Liver (tissue), 9 donors: ENCODE results near the gene CFAP299. TPM values are rescaled to one million over a fixed set of nuclear protein-coding genes. Genes with fewer than 3 reads are reported as not detected.

Experiments used
- DNase-seq: peaks from one replicate; pipeline ENCODE4 v3.0.0-alpha.2; 2017; ENCODE audit warnings: low spot score
- H3K27ac ChIP-seq, 2 donors: one replicate each; pipeline ENCODE4 v1.7.0; 2013; ENCODE audit warnings: inconsistent platforms in 2 of 2, low read length in 2 of 2, control low read depth in 1 of 2, low read depth in 1 of 2, mild to moderate bottlenecking in 1 of 2
- H3K27me3 ChIP-seq, 4 donors: one replicate each; pipeline versions ENCODE4 v1.6.1 to v1.7.0; 2013; ENCODE audit warnings: low read length in 3 of 4, inconsistent platforms in 1 of 4, mild to moderate bottlenecking in 1 of 4, moderate library complexity in 1 of 4; ENCODE audit not compliant: control insufficient read depth in 4 of 4, insufficient read depth in 4 of 4
- H3K36me3 ChIP-seq, 4 donors: one replicate each; pipeline versions ENCODE4 v1.6.1 to v1.7.0; 2013; ENCODE audit warnings: low read length in 3 of 4, mild to moderate bottlenecking in 3 of 4, low read depth in 1 of 4, moderate library complexity in 1 of 4; ENCODE audit not compliant: control insufficient read depth in 4 of 4, insufficient read depth in 3 of 4
- H3K4me1 ChIP-seq, 4 donors: one replicate each; pipeline versions ENCODE4 v1.6.1 to v1.7.0; 2013; ENCODE audit warnings: low read length in 3 of 4, mild to moderate bottlenecking in 3 of 4, moderate library complexity in 1 of 4; ENCODE audit not compliant: control insufficient read depth in 4 of 4, insufficient read depth in 4 of 4
- H3K4me3 ChIP-seq, 3 donors: one replicate each; pipeline versions ENCODE4 v1.6.1 to v1.7.0; 2013; ENCODE audit warnings: low read length in 3 of 3, control low read depth in 1 of 3, low read depth in 1 of 3, mild to moderate bottlenecking in 1 of 3
- H3K9ac ChIP-seq, 2 donors: one replicate each; pipeline ENCODE4 v1.7.0; 2013; ENCODE audit warnings: low read length in 2 of 2, mild to moderate bottlenecking in 2 of 2, moderate library complexity in 2 of 2, control low read depth in 1 of 2, low read depth in 1 of 2
- H3K9me3 ChIP-seq, 4 donors: one replicate each; pipeline versions ENCODE4 v1.6.1 to v1.7.0; 2013; ENCODE audit warnings: low read length in 3 of 4; ENCODE audit not compliant: control insufficient read depth in 4 of 4
- CTCF ChIP-seq: fragments of 150-350 bp; IDR thresholded peaks from 2 replicates; pipeline ENCODE4 v1.5.1; 2017; ENCODE audit warnings: improper control_type of control experiment, low read depth, low read length; ENCODE audit not compliant: missing input control
- EGR1 ChIP-seq, 2 donors: IDR thresholded peaks; 2 replicates each; pipeline ENCODE4 v1.6.1; 2016 to 2018; ENCODE audit warnings: antibody characterized with exemption in 2 of 2, low read depth in 2 of 2
- FOXA1 ChIP-seq: IDR thresholded peaks from 2 replicates; pipeline ENCODE4 v1.6.1; 2016; ENCODE audit warnings: antibody characterized with exemption
- FOXA2 ChIP-seq: IDR thresholded peaks from 2 replicates; pipeline ENCODE4 v1.6.1; 2016; ENCODE audit warnings: antibody characterized with exemption
- GABPA ChIP-seq, 2 donors: IDR thresholded peaks in 1 of 2; conservative IDR thresholded peaks in 1 of 2; 2 replicates each; pipeline ENCODE4 v1.6.1; 2016; ENCODE audit warnings: antibody characterized with exemption in 2 of 2, mild to moderate bottlenecking in 1 of 2, moderate library complexity in 1 of 2
- HNF4A ChIP-seq, 2 donors: conservative IDR thresholded peaks; 2 replicates each; pipeline ENCODE4 v1.6.1; 2016; ENCODE audit warnings: antibody characterized with exemption in 2 of 2, mild to moderate bottlenecking in 2 of 2
- HNF4G ChIP-seq: IDR thresholded peaks from 2 replicates; pipeline ENCODE4 v1.6.1; 2016; ENCODE audit warnings: antibody characterized with exemption
- JUND ChIP-seq, 2 donors: IDR thresholded peaks; 2 replicates each; pipeline ENCODE4 v1.6.1; 2016; ENCODE audit warnings: antibody characterized with exemption in 2 of 2
- MAX ChIP-seq: IDR thresholded peaks from 2 replicates; pipeline ENCODE4 v1.6.1; 2016; ENCODE audit warnings: antibody characterized with exemption
- NR2F2 ChIP-seq: IDR thresholded peaks from 2 replicates; pipeline ENCODE4 v1.6.1; 2016; ENCODE audit warnings: antibody characterized with exemption
- RAD21 ChIP-seq, 2 donors: IDR thresholded peaks; 2 replicates each; pipeline ENCODE4 v1.6.1; 2016; ENCODE audit warnings: antibody characterized with exemption in 2 of 2, mild to moderate bottlenecking in 2 of 2
- RXRA ChIP-seq, 2 donors: IDR thresholded peaks; 2 replicates each; pipeline ENCODE4 v1.6.1; 2017 to 2018; ENCODE audit warnings: antibody characterized with exemption in 2 of 2, mild to moderate bottlenecking in 1 of 2
- SP1 ChIP-seq: IDR thresholded peaks from 2 replicates; pipeline ENCODE4 v1.6.1; 2018; ENCODE audit warnings: antibody characterized with exemption, mild to moderate bottlenecking
- TAF1 ChIP-seq: conservative IDR thresholded peaks from 2 replicates; pipeline ENCODE4 v1.6.1; 2016; ENCODE audit warnings: antibody characterized with exemption, mild to moderate bottlenecking
- YY1 ChIP-seq: IDR thresholded peaks from 2 replicates; pipeline ENCODE4 v1.6.1; 2016; ENCODE audit warnings: antibody characterized with exemption, mild to moderate bottlenecking
- WGBS: extraction: QIAGEN DNeasy Blood & Tissue Kit; methylation state at CpG from one replicate; pipeline ENCODE4 v1.1.7; 2013; 5-methylcytosine and 5-hydroxymethylcytosine counted together
- polyA plus RNA-seq, 2 donors: library from polyadenylated mRNA; stranded (reverse) in 1 of 2; unstranded in 1 of 2; fragments of 200-250 nt in 1 of 2; fragments of >200 nt in 1 of 2; fragmentation: Nextera tagmentation in 1 of 2; extraction: Ambion mirVana in 1 of 2; gene quantifications; one replicate each; pipeline versions ENCODE4 v1.2.1 to v1.2.3, GENCODE V29; 2013 to 2015
- total RNA-seq, 2 donors: library from RNA; depleted of rRNA; stranded (reverse); fragments of >200 nt; gene quantifications; one replicate each; pipeline ENCODE4 v1.2.3, GENCODE V29; 2014
- TF ChIP-seq, protein P1 (sequence below): IDR thresholded peaks from 2 replicates; pipeline ENCODE4 v1.6.1; 2016; ENCODE audit warnings: antibody characterized with exemption
- TF ChIP-seq, protein P2 (sequence below): IDR thresholded peaks from 2 replicates; pipeline ENCODE4 v1.6.1; 2016; ENCODE audit warnings: antibody characterized with exemption, mild to moderate bottlenecking
- TF ChIP-seq, protein P3 (sequence below): IDR thresholded peaks from 2 replicates; pipeline ENCODE4 v1.6.1; 2016; ENCODE audit warnings: antibody characterized with exemption
- donor health status: healthy.
- donor health status: healthy.
- donor health status: healthy.
- donor health status: healthy.
- donor health status: healthy.

Gene CFAP299
- total and polyA plus RNA-seq, 4 donors = not detected

DNA sequence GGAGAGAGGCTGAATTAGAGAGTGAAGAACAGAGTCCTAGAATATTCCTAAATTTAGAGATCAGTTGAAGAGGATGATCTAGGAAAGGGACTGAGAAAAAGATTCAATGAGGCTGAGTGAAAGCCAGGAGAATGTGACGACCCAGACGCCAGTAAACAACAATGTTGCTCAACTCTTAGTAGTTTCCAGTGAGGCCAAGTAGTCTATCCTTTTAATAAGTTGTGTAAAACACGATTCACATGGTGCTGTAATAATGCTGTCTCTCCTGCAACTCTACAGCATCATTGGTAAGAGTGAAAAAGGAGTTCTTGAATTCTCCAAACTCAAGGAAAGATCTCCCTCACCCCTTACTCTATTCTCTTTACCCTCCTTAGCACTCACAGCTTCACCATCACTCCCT, 140.3 kb downstream of the CFAP299 start:
- Histone ChIP-seq H3K4me3 (no peak overlapping the region), H3K36me3 (no peaks in the 10 kb centered on the region), H3K27me3 (no peaks in the 10 kb centered on the region), H3K4me1 (no peaks in the 10 kb centered on the region), H3K27ac (no peak overlapping the region), H3K9ac (no peak overlapping the region), H3K9me3 (no peaks in the 10 kb centered on the region)
- 65% methylated on average over 3 of the region's 3 CpGs for WGBS
- no peak for DNase-seq
- TF ChIP-seq TAF1 (no peak), HNF4G (no peak), RXRA (IDR thresholded peaks at IDR 0.05) (no peak), YY1 (no peak), JUND (IDR thresholded peaks at IDR 0.05) (no peak), CTCF (no peak), NR2F2 (no peak), SP1 (no peak), FOXA2 (no peak), MAX (no peak), RAD21 (IDR thresholded peaks at IDR 0.05) (no peak), FOXA1 (no peak), EGR1 (IDR thresholded peaks at IDR 0.05; ENCODE audit: low read depth in 2 of 2) (no peak), HNF4A (conservative IDR thresholded peaks at IDR 0.05) (no peak)
- TF ChIP-seq, protein P1, sequence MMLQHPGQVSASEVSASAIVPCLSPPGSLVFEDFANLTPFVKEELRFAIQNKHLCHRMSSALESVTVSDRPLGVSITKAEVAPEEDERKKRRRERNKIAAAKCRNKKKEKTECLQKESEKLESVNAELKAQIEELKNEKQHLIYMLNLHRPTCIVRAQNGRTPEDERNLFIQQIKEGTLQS = no peak
- TF ChIP-seq, protein P2, sequence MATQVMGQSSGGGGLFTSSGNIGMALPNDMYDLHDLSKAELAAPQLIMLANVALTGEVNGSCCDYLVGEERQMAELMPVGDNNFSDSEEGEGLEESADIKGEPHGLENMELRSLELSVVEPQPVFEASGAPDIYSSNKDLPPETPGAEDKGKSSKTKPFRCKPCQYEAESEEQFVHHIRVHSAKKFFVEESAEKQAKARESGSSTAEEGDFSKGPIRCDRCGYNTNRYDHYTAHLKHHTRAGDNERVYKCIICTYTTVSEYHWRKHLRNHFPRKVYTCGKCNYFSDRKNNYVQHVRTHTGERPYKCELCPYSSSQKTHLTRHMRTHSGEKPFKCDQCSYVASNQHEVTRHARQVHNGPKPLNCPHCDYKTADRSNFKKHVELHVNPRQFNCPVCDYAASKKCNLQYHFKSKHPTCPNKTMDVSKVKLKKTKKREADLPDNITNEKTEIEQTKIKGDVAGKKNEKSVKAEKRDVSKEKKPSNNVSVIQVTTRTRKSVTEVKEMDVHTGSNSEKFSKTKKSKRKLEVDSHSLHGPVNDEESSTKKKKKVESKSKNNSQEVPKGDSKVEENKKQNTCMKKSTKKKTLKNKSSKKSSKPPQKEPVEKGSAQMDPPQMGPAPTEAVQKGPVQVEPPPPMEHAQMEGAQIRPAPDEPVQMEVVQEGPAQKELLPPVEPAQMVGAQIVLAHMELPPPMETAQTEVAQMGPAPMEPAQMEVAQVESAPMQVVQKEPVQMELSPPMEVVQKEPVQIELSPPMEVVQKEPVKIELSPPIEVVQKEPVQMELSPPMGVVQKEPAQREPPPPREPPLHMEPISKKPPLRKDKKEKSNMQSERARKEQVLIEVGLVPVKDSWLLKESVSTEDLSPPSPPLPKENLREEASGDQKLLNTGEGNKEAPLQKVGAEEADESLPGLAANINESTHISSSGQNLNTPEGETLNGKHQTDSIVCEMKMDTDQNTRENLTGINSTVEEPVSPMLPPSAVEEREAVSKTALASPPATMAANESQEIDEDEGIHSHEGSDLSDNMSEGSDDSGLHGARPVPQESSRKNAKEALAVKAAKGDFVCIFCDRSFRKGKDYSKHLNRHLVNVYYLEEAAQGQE = no peak
- TF ChIP-seq, protein P3, sequence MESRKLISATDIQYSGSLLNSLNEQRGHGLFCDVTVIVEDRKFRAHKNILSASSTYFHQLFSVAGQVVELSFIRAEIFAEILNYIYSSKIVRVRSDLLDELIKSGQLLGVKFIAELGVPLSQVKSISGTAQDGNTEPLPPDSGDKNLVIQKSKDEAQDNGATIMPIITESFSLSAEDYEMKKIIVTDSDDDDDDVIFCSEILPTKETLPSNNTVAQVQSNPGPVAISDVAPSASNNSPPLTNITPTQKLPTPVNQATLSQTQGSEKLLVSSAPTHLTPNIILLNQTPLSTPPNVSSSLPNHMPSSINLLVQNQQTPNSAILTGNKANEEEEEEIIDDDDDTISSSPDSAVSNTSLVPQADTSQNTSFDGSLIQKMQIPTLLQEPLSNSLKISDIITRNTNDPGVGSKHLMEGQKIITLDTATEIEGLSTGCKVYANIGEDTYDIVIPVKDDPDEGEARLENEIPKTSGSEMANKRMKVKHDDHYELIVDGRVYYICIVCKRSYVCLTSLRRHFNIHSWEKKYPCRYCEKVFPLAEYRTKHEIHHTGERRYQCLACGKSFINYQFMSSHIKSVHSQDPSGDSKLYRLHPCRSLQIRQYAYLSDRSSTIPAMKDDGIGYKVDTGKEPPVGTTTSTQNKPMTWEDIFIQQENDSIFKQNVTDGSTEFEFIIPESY = no peak

DNA sequence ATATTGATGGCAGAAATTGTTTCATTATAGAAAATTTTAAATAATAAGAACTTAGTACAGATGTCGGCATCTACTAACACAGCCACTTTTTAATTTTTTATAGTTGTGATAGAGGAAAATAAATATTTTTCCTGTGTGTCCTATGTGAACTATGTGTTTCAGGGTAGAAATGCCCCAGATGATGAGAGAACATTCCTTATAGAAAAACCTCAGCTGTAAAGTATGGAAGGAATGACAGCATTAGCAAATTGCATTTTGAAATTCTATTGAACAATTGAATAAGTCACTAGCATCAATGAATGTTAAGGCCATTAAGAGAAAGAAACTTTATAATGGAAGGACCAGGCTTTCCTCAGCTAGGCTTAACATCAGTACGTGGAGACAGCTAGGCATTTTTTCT, 149.2 kb downstream of the CFAP299 start:
- WGBS = 88% methylated on average over 2 of the region's 2 CpGs
- Histone ChIP-seq H3K4me1 (no peaks in the 10 kb centered on the region), H3K9ac (no peak overlapping the region), H3K4me3 (no peak overlapping the region), H3K27me3 (peaks cover 0 to 3% (median 0%) of the 10 kb centered on the region in 4 donors), H3K9me3 (no peaks in the 10 kb centered on the region), H3K27ac (no peak overlapping the region), H3K36me3 (no peaks in the 10 kb centered on the region)
- no peak for DNase-seq
- no peak for TF ChIP-seq HNF4A (conservative IDR thresholded peaks at IDR 0.05)
- no peak for TF ChIP-seq CTCF
- no peak for TF ChIP-seq RAD21 (IDR thresholded peaks at IDR 0.05)
- TF ChIP-seq SP1 = no peak
- TF ChIP-seq RXRA (IDR thresholded peaks at IDR 0.05) = no peak
- TF ChIP-seq HNF4G = no peak
- TF ChIP-seq, protein P3 = no peak
- TF ChIP-seq FOXA1 = no peak
- no peak for TF ChIP-seq GABPA (IDR thresholded peaks at IDR 0.05 in 1 of 2, conservative IDR thresholded peaks at IDR 0.05 in 1 of 2)
- no peak for TF ChIP-seq NR2F2
